Measurements from ENCODE around the gene ZNF3.

ZNF3 gene

GRCh38 chr7:100077205-100077604 is 4.3 kb downstream of the ZNF3 start:
- TF ChIP-seq CTCF (IDR thresholded peaks at IDR 0.05; ENCODE audit: insufficient read depth, low read depth, low read length, missing control alignments), result no peak
- DNase-seq (ENCODE audit: low read depth), result no peak
- no peak overlapping the region for H3K4me3 ChIP-seq (ENCODE audit: low read depth, low read length)

- H3K4me3 ChIP-seq (ENCODE audit: low read depth, low read length), result no peak overlapping the region
- TF ChIP-seq CTCF (IDR thresholded peaks at IDR 0.05; ENCODE audit: insufficient read depth, low read depth, low read length, missing control alignments), result no peak
- DNase-seq (ENCODE audit: low read depth), result no peak
Observed at GRCh38 chr7:100075418-100075817, 6.1 kb downstream of the ZNF3 start.

GRCh38 chr7:100074841-100075240 is 6.7 kb downstream of the ZNF3 start:
- no peak for TF ChIP-seq CTCF (IDR thresholded peaks at IDR 0.05; ENCODE audit: insufficient read depth, low read depth, low read length, missing control alignments)
- no peak for DNase-seq (ENCODE audit: low read depth)
- H3K4me3 ChIP-seq (ENCODE audit: low read depth, low read length), result no peak overlapping the region

GRCh38 chr7:100072462-100072861 is 9.1 kb downstream of the ZNF3 start:
- H3K4me3 ChIP-seq (ENCODE audit: low read depth, low read length), result no peak overlapping the region
- TF ChIP-seq CTCF (IDR thresholded peaks at IDR 0.05; ENCODE audit: insufficient read depth, low read depth, low read length, missing control alignments), result no peak

GRCh38 chr7:100071018-100071723 is 10.4 kb downstream of the ZNF3 start:
- no peak for TF ChIP-seq CTCF (IDR thresholded peaks at IDR 0.05; ENCODE audit: insufficient read depth, low read depth, low read length, missing control alignments)
- DNase-seq (ENCODE audit: low read depth), result no peak
- H3K4me3 ChIP-seq (ENCODE audit: low read depth, low read length), result no peak overlapping the region

More at GRCh38 chr7:100072462-100072861, 9.1 kb downstream of the ZNF3 start:
- DNase-seq (ENCODE audit: low read depth), result no peak

- TF ChIP-seq CTCF (IDR thresholded peaks at IDR 0.05; ENCODE audit: insufficient read depth, low read depth, low read length, missing control alignments), result no peak
- no peak overlapping the region for H3K4me3 ChIP-seq (ENCODE audit: low read depth, low read length)
- no peak for DNase-seq (ENCODE audit: low read depth)
Observed at GRCh38 chr7:100069991-100070390, 11.5 kb downstream of the ZNF3 start.

- H3K4me3 ChIP-seq (ENCODE audit: low read depth, low read length), result no peak overlapping the region
- no peak for TF ChIP-seq CTCF (IDR thresholded peaks at IDR 0.05; ENCODE audit: insufficient read depth, low read depth, low read length, missing control alignments)
- DNase-seq (ENCODE audit: low read depth), result no peak
Observed at GRCh38 chr7:100066953-100067352, 14.6 kb downstream of the ZNF3 start.
